ENCODE data around the gene PES1.
"Not testable (repeated sequence)": the region's sequence is repeated elsewhere in the genome, so short reads cannot be mapped to it uniquely, and the experiment has no call there.

Gene PES1

GRCh38 chr22:30542811-30543188 lies 48.9 kb downstream of the PES1 start:
- FAIRE-seq = no peak

GRCh38 chr22:30541961-30542810 lies 49.5 kb downstream of the PES1 start:
- FAIRE-seq = no peak

DNA sequence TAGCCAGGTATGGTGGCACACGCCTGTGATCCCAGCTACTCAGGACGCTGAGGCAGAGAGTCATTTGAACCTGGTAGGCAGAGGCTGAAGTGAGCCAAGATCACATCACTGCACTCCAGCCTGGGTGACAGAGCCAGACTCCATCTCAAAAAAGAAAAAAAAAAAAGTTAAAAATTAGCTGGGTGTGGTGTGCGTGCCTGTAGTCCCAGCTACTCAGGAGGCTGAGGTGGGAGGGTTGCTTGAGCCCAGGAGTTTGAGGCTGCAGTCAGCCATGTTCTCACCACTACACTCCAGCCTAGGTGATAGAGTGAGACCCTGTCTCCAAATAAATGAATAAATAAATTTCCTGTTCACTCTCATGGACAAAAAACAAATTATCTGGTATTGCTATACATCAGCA lies 50.2 kb downstream of the PES1 start:
- not testable (repeated sequence) for FAIRE-seq

- FAIRE-seq = no peak
Measured at GRCh38 chr22:30539368-30539767, 52.3 kb downstream of the PES1 start.

- FAIRE-seq = no peak
Measured at GRCh38 chr22:30538280-30538679, 53.4 kb downstream of the PES1 start.

DNA sequence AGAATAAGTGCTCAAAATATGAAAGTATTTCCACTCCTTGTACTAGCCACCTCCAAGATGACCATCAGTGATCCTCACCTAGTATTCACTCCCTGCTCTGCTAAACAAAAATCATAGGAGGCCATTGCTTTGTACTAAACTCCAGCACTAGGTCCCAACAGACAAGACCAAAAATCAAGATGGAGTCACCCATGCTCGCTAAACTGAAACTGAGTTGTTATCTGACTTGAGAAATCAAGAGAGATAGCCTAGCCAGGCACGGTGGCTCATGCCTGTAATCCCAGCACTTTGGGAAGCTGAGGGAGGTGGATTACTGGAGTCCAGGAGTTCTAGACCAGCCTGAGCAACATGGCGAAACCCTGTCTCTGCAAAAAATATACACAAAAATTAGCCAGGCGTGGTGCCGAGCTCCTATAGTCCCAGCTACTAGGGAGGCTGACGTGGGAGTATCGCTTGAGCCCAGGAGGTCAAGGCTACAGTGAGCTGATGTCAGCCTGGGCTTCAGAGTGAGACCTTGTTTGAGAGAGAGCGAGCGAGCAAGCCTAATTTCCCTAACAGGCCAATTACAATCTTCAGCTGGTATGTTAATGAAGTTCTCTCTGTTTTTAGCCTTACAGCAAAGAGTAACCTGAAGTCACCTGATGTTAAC lies 54.5 kb downstream of the PES1 start:
- FAIRE-seq = no peak

DNA sequence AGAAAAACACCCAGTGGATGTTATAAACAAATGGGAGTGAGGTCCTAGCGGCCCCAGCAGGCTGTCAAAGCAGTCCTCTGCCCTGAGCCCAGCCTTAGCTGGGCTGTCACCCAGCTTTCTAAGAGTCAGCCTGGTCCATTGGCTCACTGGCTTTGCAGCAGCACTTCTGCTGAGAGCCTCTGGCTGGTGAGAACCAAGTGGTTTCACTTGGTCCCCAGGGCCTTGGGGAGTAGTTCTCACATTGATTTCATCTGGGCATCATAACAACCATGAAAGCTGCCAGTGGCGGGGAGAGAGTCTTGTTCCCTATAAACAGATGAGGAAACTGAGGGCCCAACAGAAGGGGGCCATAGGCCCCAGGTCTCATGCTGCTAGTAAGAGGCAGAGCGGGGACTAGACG lies 56.5 kb downstream of the PES1 start:
- no peak for FAIRE-seq

DNA sequence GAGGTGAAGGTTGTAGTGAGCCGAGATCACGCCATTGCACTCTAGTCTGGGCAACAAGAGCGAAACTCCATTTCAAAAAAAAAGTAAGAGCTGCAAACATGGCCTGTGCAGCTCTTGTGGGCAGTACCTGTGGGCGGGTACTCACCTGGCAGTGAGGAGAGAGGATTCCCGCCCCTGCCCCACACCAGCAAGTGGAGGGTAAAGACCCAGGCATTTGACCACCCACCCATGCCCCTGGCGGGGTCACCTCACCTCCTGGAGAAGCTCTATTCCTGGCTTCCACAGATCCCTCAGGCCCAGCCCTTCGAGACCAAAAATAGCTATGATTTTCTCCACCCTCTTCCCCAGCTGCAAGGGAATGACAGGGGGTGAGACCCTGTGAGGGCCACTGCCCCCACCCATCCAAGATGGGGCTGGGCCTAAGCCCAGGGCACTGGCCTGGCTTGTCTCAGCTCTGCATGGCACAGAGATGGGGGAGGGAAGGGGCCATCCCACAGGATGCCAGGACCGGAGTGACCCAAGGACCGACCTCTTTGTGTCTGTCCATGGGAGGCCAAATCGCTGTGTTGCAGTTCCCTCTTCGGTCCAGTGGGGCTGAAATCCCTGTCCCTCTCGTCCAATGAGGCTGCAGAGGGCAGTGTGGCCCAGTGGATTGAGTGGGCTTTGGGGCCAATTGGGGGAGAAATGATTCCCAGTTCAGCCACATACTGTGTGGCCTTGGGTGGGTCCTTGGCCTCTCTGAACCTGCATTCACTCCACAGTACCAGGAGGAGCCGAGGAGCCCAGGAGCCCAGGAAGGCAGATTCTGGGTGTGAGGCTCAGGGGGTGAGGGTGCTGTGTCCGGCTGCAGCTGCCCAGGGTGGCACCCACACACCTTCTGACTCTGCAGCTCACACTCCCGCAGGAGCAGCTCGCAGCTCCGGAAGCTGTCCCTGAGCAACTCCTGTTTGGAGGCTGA lies 59.8 kb downstream of the PES1 start:
- FAIRE-seq = no peak

- FAIRE-seq = no peak
Measured at GRCh38 chr22:30526656-30527055, 65.1 kb downstream of the PES1 start.
